GM18867 (cell line): Measurements from ENCODE around the gene TGDS.
A peak's percentile ranks its signal among the peaks of the same experiment; 100 is the strongest.

ENCODE experiments used
- ATAC-seq: cut with Tn5 transposase; IDR thresholded peaks from one replicate; pipeline ENCODE4 v1.9.1; 2021; ENCODE audit warnings: mild to moderate bottlenecking, moderate library complexity; ENCODE audit not compliant: unreplicated experiment

Gene TGDS

DNA sequence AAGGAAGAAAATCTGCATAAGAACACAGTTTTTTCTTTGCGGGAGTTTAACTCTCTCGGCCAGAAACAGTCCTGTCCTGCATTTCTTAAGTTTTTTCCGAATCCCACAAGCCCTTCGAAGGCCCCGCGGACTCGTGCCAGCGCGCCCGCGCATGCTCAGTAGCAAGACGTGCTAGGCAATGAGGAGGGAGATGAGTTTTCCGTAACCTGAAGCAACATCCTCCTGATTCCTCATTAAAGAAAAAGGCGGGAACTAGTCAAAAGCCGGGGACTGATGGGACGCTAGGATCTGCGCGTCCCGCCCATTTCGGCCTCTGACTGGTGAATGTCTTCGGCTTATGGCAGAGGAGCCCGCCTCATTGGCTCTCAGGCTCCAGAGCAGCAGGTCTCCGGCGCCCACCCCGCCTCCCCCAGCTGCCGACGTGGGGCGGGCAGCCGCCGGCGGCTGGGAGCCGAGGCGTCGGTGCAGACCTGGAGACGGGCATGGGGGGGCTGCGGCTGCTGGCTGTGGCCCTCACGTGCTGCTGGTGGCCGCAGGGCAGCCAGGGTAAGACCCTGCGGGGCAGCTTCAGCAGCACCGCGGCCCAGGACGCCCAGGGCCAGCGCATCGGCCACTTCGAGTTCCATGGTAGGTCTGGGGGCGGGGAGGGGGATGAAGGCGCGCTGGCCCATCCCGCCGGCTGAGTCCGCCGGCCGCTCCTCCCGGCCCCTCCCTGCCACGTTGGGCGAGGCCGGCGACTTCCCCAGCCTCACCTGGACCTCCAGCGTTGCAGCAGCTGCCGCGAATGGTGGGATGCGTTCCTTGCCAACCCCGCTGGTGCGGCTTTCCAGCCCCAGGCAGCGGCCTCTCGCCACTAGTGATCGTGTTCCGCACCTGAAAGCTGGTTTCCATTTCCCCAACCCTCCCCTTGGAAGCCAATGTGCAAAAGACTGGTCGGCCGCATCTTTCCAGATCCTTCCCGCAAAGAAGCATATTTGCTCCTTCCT lies 5.8 kb upstream of the TGDS start, which contains the start of gene GPR180:
GPR180 (plus strand) TSS at position 412 of the 986 bp plus-strand sequence; CDS start at position 483, 71 bp downstream.
- ATAC-seq = peak; percentile 99

DNA sequence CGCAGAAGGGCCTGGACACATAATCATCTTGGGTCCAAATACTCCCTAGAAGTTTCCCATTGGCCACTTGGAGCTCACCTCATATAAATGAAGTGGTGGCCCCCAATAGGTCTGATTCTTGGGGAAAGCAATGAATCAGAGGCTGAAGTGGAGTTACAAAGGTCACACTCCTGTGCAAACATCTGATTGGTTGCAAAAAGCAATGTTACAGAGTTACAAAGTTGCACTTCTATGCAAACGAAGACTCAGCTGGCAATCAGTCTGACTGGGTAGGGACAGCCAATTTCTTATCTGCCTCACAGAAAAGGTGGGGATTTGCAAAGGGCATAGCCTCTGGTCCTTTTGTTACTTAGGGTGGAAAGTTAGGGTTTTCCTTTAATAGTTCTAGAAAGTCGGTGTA lies 3.9 kb upstream of the TGDS start:
- no peak for ATAC-seq

GRCh38 chr13:94598281-94598680 lies 2.3 kb upstream of the TGDS start:
- no peak for ATAC-seq

DNA sequence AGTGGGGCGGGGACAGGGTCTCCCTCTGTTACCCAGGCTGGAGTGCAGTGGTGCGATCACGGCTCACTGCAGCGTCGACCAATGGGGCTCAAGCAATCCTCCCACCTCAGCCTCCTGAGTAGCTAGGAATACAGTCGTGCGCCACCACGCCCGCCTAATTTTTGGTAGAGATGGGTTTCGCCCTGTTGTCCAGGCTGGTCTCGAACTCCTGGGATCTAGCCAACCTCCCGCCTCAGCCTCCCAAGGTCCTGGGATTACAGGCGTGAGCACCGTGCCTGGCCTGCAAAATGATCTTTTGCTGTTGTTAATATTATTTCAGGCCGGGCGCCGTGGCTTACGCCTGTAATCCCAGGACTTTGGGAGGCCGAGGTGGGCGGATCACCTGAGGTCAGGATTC lies 621 bp upstream of the TGDS start:
- no peak for ATAC-seq

GRCh38 chr13:94595001-94595949 lies 677 bp downstream of the TGDS start:
- ATAC-seq = peak; percentile 54

- ATAC-seq = peak; percentile 47
Measured at GRCh38 chr13:94590744-94591143, 5.2 kb downstream of the TGDS start.

DNA sequence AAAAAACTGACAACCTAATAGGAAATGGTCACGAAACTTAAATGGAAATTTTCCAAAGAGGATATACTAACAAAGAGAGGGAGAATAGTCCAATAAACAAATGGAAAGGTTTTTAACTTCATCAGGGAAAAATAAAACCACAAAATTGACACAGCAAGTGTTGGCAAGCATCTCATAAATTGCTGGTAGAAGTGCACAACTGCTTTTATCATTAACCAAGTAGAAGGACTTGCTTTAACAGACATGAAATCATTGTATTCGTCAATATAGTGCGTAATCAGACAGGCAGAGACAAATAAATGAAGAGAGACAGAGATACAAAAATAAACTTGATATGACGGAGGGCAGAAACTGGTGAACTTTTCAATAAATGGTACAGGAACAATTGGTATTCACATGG lies 7.4 kb downstream of the TGDS start:
- ATAC-seq = no peak

GRCh38 chr13:94586371-94586770 lies 9.6 kb downstream of the TGDS start:
- no peak for ATAC-seq

DNA sequence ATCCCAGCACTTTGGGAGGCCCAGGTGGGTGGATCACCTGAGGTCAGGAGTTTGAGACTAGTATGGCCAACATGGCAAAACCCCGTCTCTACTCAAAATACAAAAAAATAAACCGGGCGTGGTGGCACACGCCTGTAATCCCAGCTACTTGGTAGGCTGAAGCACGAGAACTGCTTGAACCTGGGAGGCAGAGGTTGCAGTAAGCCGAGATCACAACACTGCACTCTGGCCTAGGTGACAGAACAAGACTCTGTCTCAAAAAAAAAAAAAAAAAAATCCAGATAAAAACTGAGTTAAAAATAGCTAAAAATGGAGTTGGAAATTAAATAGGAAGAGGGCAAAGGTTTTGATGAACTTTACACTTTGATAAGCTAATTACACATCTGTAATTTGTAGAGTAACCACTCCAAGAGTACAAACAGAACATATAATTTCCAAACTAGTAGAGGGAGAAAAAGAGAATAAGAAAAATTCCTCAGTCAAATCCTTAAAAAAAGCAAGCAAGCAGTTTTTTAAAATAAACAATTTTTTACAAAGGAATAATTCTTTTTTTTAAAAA lies 10.3 kb downstream of the TGDS start:
- no peak for ATAC-seq

GRCh38 chr13:94583926-94584325 lies 12.0 kb downstream of the TGDS start:
- ATAC-seq = no peak

DNA sequence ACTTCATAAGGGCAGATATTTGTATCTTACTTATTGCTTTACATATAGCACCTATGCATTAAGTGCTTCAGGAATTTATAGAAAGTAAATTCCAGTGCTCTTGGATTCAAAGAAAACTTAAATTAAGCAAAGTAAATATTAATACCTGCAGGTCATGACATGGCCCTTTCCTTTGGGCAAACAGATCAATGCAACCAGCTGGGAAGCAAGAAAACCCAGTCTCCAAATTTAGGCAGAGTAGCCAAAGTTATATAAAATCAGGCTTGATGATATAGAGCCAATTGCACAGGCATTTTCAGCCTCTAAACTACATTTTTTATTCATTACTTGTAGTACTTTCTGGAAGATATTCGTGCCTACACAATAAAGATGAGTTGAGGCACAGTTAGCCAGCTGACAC lies 16.9 kb downstream of the TGDS start:
- ATAC-seq = no peak

- ATAC-seq = no peak
Measured at GRCh38 chr13:94569615-94570014, 26.3 kb downstream of the TGDS start.

GRCh38 chr13:94568443-94568842 lies 27.5 kb downstream of the TGDS start:
- ATAC-seq = no peak

- no peak for ATAC-seq
Measured at GRCh38 chr13:94567581-94567980, 28.4 kb downstream of the TGDS start.

- ATAC-seq = no peak
Measured at GRCh38 chr13:94561126-94561525, 34.8 kb downstream of the TGDS start.

DNA sequence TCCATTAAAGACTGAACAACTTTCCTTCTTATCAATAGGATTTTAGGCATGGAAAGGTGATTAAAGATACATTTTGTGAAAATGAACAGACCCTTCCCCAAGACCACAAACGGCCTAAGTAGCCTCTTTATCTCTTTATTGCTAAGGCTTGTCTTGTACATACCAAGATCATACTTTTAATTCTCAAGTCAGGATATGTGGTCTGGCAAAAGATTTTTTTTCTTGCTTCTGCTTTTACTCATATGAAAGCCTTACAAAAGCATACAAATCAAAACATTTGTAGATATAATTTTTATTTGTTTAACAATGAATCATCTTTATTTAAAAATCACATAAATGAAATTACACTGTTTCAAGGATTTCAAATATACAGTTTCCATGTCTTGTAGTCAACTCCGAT lies 35.8 kb downstream of the TGDS start:
- ATAC-seq = no peak

DNA sequence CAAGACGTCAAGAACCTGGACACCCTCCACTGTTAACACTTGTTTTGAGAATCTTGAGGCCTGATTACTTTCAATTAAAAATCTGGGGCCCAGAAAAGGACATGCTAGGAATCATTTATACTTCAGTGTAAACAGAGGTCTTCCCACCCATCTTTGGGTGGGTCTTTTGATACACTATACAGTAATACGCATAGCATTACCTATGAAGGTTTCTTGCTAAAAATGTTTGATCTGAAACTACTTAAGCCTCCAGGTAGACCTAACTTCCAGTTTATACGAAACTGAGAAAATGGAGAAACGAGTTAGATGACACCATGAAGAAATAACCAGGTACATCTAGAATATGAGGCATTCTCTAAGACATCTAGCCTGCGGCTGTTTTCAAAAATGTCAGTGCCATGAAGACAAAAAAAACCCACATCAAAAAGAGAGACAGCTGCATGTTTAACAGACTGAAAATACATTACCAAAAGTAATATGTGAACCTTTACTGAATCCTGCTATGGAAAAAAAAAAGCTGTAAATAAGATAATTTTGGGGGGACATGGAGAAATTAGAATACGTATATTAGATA lies 36.6 kb downstream of the TGDS start:
- no peak for ATAC-seq

DNA sequence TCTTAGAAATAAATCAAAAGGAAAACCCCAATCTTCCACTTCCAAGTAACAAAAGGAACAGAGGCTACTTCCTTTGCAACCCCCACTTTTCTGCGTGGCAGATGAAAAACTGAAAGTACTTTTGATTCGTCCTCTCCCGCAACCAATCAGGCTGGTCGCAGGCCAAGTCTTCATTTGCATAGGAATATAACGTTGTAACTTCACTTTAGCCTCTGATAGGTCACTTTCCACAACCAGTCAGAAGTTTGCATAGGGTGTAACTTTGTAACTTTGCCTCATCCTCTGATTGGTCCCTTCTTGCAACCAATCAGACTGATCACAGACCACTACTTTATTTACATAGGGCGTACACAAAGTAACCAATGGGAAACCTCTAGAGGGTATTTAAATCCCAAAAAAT lies 37.2 kb downstream of the TGDS start:
- ATAC-seq = no peak

DNA sequence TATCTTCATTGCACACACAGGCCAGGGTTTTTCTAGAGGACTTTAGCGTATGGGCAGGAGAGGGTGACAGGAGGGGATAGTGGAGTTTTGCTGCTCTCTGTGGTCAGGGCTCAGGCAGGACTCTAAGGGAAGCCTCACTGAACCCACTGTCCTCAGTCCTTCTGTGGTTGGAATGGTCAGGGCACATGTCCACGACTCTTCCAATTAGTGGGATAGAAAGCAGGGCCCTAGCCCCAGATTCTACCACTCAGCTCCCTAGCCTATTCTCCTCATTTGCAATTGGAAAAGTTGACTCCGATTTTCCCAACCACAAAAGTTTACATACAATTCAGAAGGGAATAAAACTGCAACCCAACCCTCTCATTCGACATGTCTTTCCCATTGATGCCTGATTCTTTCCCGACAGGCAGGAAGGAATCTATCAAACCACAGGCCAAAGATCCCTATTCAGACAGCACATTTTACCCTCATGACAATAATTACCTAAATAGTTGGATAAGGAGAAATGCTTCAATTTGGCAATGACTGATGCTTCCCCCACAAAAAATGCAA lies 38.2 kb downstream of the TGDS start:
- ATAC-seq = no peak

- no peak for ATAC-seq
Measured at GRCh38 chr13:94556621-94557020, 39.3 kb downstream of the TGDS start.
